ENCODE results near the gene PDXDC1. TPM values are rescaled to one million over a fixed set of nuclear protein-coding genes. Genes with fewer than 3 reads are reported as not detected.
"Not testable (repeated sequence)": the region's sequence is repeated elsewhere in the genome, so short reads cannot be mapped to it uniquely, and the experiment has no call there.

Gene PDXDC1, protein sequence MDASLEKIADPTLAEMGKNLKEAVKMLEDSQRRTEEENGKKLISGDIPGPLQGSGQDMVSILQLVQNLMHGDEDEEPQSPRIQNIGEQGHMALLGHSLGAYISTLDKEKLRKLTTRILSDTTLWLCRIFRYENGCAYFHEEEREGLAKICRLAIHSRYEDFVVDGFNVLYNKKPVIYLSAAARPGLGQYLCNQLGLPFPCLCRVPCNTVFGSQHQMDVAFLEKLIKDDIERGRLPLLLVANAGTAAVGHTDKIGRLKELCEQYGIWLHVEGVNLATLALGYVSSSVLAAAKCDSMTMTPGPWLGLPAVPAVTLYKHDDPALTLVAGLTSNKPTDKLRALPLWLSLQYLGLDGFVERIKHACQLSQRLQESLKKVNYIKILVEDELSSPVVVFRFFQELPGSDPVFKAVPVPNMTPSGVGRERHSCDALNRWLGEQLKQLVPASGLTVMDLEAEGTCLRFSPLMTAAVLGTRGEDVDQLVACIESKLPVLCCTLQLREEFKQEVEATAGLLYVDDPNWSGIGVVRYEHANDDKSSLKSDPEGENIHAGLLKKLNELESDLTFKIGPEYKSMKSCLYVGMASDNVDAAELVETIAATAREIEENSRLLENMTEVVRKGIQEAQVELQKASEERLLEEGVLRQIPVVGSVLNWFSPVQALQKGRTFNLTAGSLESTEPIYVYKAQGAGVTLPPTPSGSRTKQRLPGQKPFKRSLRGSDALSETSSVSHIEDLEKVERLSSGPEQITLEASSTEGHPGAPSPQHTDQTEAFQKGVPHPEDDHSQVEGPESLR
- 100 to 1,000 TPM; 116 to 181 (median 149) TPM for polyA plus RNA-seq
- long read RNA-seq, donor 1, result 0 reads
- long read RNA-seq, donor 2, full-length matches to known transcripts, result 9 of 16 reads
- long read RNA-seq, donor 2, partial matches to known transcripts, result 7 of 16 reads
- long read RNA-seq, donor 2, other reads (novel, unspliced or antisense), result 0 of 16 reads
- long read RNA-seq, donor 3, full-length matches to known transcripts, result 8 of 101 reads
- long read RNA-seq, donor 3, partial matches to known transcripts, result 93 of 101 reads
- long read RNA-seq, donor 3, other reads (novel, unspliced or antisense), result 0 of 101 reads
- long read RNA-seq, donor 4, result 0 reads
- long read RNA-seq, donor 5, full-length matches to known transcripts, result 4 of 29 reads
- long read RNA-seq, donor 5, partial matches to known transcripts, result 25 of 29 reads
- long read RNA-seq, donor 5, other reads (novel, unspliced or antisense), result 0 of 29 reads
- long read RNA-seq, donor 6, full-length matches to known transcripts, result 18 of 29 reads
- long read RNA-seq, donor 6, partial matches to known transcripts, result 11 of 29 reads
- long read RNA-seq, donor 6, other reads (novel, unspliced or antisense), result 0 of 29 reads
- long read RNA-seq, donor 7, full-length matches to known transcripts, result 10 of 206 reads
- long read RNA-seq, donor 7, partial matches to known transcripts, result 84 of 206 reads
- long read RNA-seq, donor 7, other reads (novel, unspliced or antisense), result 112 of 206 reads
- long read RNA-seq, donor 8, partial matches to known transcripts, result 0 of 1 reads
- long read RNA-seq, donor 8, other reads (novel, unspliced or antisense), result 0 of 1 reads
- long read RNA-seq, donor 9, full-length matches to known transcripts, result 3 of 3 reads
- long read RNA-seq, donor 9, partial matches to known transcripts, result 0 of 3 reads
- long read RNA-seq, donor 9, other reads (novel, unspliced or antisense), result 0 of 3 reads
- long read RNA-seq, donor 10, full-length matches to known transcripts, result 15 of 32 reads
- long read RNA-seq, donor 10, partial matches to known transcripts, result 17 of 32 reads
- long read RNA-seq, donor 10, other reads (novel, unspliced or antisense), result 0 of 32 reads

DNA sequence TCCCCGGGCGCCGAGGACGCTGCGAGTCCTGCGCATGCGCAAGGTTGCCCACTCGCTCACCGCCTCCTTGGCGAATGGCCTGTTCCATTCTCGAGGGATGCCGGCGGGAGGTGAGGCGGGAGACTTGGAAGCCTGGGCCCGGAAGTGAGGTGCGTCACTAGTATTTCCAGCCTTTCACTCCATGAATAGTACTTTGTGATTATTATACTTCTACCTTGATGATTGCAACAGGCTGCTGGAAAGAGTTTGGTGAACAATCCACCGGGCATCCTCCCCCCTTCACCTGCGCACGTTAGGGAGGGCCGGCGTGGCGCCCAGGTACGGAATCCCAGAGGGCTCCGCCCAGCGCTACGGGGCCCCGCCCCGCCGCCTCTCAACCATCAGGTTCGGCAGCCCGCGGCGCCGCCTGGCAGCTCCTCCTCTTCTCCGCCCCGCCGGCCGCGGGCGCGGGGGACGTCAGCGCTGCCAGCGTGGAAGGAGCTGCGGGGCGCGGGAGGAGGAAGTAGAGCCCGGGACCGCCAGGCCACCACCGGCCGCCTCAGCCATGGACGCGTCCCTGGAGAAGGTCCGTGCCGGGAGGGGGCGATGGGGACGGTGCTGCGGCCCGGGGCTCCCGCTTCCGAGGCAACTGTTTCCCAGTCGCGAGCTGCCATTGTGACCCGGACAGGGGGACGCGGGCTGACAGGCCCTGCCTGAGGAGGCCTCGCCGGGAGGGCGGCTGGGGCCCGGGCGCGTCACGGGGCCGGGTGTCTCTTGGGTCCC is at the start of gene PDXDC1:
Gene PDXDC1, plus strand, starts transcription at position 371 of the 762 bp plus-strand sequence. Its CDS starts 174 bp downstream, at position 545.
- Histone ChIP-seq H3K4me3 (ENCODE audit: low read depth in 1 of 3, low read length in 3 of 3) (peak within 1 kb of the TSS; percentile 60 to 93 (median 89)), H3K4me1 (ENCODE audit: control insufficient read depth in 3 of 3, insufficient read depth in 2 of 3, low read depth in 1 of 3, low read length in 2 of 3) (peaks cover 0 to 18% (median 3%) of the 10 kb centered on the region in 3 donors), H3K27ac (ENCODE audit: low read depth in 1 of 3, low read length in 2 of 3) (peak within 1 kb of the TSS; percentile 94 to 97 (median 96))
- peak; percentile 98 to 99 for DNase-seq
- H3K36me3 ChIP-seq (ENCODE audit: control insufficient read depth in 3 of 3, insufficient read depth in 2 of 3, low read depth in 1 of 3, low read length in 3 of 3); H3K27me3 ChIP-seq (ENCODE audit: control insufficient read depth in 3 of 3, insufficient read depth in 3 of 3, low read length in 3 of 3); FAIRE-seq; H3K9me3 ChIP-seq (ENCODE audit: control insufficient read depth in 2 of 2, insufficient read depth in 1 of 2, low read depth in 1 of 2, low read length in 1 of 2): not testable (repeated sequence)
- 0 to 1% (median 0%) methylated on average over 70 to 74 of the region's 74 CpGs for WGBS, 3 donors

DNA sequence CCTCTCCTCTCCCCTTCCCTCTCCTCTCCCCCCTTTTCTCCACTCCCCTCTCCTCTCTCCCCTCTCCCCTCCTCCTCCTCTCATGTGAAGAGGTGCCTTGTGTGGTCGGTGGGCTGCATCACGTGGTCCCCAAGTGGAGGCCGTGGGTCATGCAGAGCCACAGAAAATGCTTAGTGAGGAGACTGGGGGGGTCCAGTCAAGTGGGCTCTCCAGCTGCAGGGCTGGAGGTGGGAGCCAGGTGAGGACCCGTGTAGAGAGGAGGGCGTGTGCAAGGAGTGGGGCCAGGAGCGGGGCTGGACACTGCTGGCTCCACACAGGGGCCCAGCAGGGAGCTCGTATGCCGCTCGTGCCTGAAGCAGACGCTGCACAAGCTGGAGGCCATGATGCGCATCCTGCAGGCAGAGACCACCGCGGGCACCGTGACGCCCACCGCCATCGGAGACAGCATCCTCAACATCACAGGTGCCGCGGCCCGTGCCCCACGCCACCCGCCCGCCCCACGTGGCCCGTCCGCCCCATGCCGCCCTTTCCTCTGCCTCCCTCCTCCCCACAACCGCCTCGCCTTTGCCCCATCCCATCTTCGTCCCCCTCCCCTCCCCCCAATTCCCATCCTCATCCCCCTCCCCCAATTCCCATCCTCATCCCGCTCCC is 46.6 kb upstream of the PDXDC1 start:
- WGBS, 3 donors, result 69 to 83% (median 74%) methylated on average over 6 of the region's 31 CpGs

DNA sequence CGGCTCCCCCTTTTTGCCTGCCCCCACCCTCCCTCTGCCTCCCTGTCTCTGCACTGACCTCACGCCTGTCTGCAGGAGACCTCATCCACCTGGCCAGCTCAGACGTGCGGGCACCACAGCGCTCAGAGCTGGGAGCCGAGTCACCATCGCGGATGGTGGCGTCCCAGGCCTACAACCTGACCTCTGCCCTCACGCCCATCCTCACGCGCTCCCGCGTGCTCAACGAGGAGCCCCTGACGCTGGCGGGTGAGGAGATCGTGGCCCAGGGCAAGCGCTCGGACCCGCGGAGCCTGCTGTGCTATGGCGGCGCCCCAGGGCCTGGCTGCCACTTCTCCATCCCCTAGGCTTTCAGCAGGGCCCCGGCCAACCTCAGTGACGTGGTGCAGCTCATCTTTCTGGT is 45.6 kb upstream of the PDXDC1 start:
- 93 to 94% (median 93%) methylated on average over 14 to 19 of the region's 26 CpGs for WGBS, 3 donors
- H3K27ac ChIP-seq (ENCODE audit: low read depth in 1 of 3, low read length in 2 of 3); H3K4me3 ChIP-seq (ENCODE audit: low read depth in 1 of 3, low read length in 3 of 3); H3K36me3 ChIP-seq (ENCODE audit: control insufficient read depth in 3 of 3, insufficient read depth in 2 of 3, low read depth in 1 of 3, low read length in 3 of 3); H3K27me3 ChIP-seq (ENCODE audit: control insufficient read depth in 3 of 3, insufficient read depth in 3 of 3, low read length in 3 of 3); FAIRE-seq; H3K4me1 ChIP-seq (ENCODE audit: control insufficient read depth in 3 of 3, insufficient read depth in 2 of 3, low read depth in 1 of 3, low read length in 2 of 3); DNase-seq; H3K9me3 ChIP-seq (ENCODE audit: control insufficient read depth in 2 of 2, insufficient read depth in 1 of 2, low read depth in 1 of 2, low read length in 1 of 2): not testable (repeated sequence)

More for the DNA sequence above, 46.6 kb upstream of the PDXDC1 start:
- not testable (repeated sequence) for H3K9me3 ChIP-seq (ENCODE audit: control insufficient read depth in 2 of 2, insufficient read depth in 1 of 2, low read depth in 1 of 2, low read length in 1 of 2); H3K27me3 ChIP-seq (ENCODE audit: control insufficient read depth in 3 of 3, insufficient read depth in 3 of 3, low read length in 3 of 3); H3K4me3 ChIP-seq (ENCODE audit: low read depth in 1 of 3, low read length in 3 of 3); H3K36me3 ChIP-seq (ENCODE audit: control insufficient read depth in 3 of 3, insufficient read depth in 2 of 3, low read depth in 1 of 3, low read length in 3 of 3); H3K4me1 ChIP-seq (ENCODE audit: control insufficient read depth in 3 of 3, insufficient read depth in 2 of 3, low read depth in 1 of 3, low read length in 2 of 3); H3K27ac ChIP-seq (ENCODE audit: low read depth in 1 of 3, low read length in 2 of 3); FAIRE-seq
- peak; percentile 1 to 2 for DNase-seq

DNA sequence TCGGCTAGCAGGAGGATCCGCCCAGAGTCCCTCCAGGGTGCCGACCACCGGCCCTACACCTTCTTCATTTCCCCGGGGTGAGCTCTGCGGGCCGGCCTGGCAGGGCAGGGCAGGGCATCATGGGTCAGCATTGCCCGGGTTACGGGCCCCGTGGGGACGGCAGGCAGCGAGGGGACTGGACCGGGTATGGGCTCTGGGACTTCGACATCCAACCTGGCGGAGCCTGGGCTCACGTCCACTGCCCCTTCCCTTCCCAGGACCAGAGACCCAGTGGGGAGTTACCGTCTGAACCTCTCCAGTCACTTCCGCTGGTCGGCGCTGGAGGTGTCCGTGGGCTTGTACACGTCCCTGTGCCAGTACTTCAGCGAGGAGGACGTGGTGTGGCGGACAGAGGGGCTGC is 44.6 kb upstream of the PDXDC1 start:
- DNase-seq, result not testable (repeated sequence)
- WGBS, 3 donors, result 91 to 95% (median 92%) methylated on average over 6 to 18 of the region's 25 CpGs

DNA sequence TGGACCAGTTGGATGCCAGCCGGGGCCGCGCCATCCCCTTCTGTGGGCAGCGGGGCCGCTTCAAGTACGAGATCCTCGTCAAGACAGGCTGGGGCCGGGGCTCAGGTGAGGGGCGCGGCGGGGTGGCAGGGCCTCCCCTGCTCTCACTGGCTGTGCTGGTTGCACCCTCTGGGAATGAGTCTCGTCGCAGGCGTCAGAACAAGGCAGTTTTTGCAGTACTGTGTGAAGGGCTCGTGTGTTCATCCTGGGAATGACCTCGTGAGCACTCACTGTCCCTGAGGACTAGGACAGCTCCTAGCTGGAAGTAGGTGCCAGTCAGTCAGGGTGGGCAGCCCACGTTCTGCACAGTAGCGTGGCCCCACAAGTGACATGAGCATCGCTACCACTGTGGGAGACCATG is 43.9 kb upstream of the PDXDC1 start:
- not testable (repeated sequence) for H3K27ac ChIP-seq (ENCODE audit: low read depth in 1 of 3, low read length in 2 of 3); FAIRE-seq; H3K4me1 ChIP-seq (ENCODE audit: control insufficient read depth in 3 of 3, insufficient read depth in 2 of 3, low read depth in 1 of 3, low read length in 2 of 3); H3K27me3 ChIP-seq (ENCODE audit: control insufficient read depth in 3 of 3, insufficient read depth in 3 of 3, low read length in 3 of 3); H3K36me3 ChIP-seq (ENCODE audit: control insufficient read depth in 3 of 3, insufficient read depth in 2 of 3, low read depth in 1 of 3, low read length in 3 of 3); H3K4me3 ChIP-seq (ENCODE audit: low read depth in 1 of 3, low read length in 3 of 3); H3K9me3 ChIP-seq (ENCODE audit: control insufficient read depth in 2 of 2, insufficient read depth in 1 of 2, low read depth in 1 of 2, low read length in 1 of 2); DNase-seq
- WGBS, 3 donors, result 93 to 95% (median 95%) methylated on average over 5 to 9 of the region's 19 CpGs

More for the DNA sequence above, 44.6 kb upstream of the PDXDC1 start:
- FAIRE-seq; H3K27ac ChIP-seq (ENCODE audit: low read depth in 1 of 3, low read length in 2 of 3); H3K4me3 ChIP-seq (ENCODE audit: low read depth in 1 of 3, low read length in 3 of 3); H3K36me3 ChIP-seq (ENCODE audit: control insufficient read depth in 3 of 3, insufficient read depth in 2 of 3, low read depth in 1 of 3, low read length in 3 of 3); H3K27me3 ChIP-seq (ENCODE audit: control insufficient read depth in 3 of 3, insufficient read depth in 3 of 3, low read length in 3 of 3); H3K4me1 ChIP-seq (ENCODE audit: control insufficient read depth in 3 of 3, insufficient read depth in 2 of 3, low read depth in 1 of 3, low read length in 2 of 3); H3K9me3 ChIP-seq (ENCODE audit: control insufficient read depth in 2 of 2, insufficient read depth in 1 of 2, low read depth in 1 of 2, low read length in 1 of 2): not testable (repeated sequence)

DNA sequence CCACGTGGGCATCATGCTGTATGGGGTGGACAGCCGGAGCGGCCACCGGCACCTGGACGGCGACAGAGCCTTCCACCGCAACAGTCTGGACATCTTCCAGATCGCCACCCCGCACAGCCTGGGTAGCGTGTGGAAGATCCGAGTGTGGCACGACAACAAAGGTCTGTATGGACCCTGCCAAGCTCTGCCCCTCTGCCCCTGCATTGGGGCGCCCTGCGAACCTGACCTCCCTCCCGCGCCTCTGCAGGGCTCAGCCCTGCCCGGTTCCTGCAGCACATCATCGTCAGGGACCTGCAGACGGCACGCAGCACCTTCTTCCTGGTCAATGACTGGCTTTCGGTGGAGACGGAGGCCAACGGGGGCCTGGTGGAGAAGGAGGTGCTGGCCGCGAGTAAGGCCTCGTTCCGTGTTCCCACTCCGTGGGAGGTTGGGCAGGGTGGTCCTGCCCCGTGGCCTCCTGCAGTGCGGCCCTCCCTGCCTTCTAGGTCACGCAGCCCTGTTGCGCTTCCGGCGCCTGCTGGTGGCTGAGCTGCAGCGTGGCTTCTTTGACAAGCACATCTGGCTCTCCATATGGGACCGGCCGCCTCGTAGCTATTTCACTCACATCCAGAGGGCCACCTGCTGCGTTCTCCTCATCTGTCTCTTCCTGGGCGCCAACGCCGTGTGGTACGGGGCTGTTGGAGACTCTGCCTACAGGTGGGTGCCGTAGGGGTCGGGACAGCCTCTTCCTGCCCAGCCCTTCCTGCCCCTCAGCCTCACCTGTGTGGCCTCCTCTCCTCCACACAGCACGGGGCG is 42.0 kb upstream of the PDXDC1 start:
- not testable (repeated sequence) for FAIRE-seq; H3K36me3 ChIP-seq (ENCODE audit: control insufficient read depth in 3 of 3, insufficient read depth in 2 of 3, low read depth in 1 of 3, low read length in 3 of 3); DNase-seq; H3K27ac ChIP-seq (ENCODE audit: low read depth in 1 of 3, low read length in 2 of 3); H3K27me3 ChIP-seq (ENCODE audit: control insufficient read depth in 3 of 3, insufficient read depth in 3 of 3, low read length in 3 of 3); H3K4me1 ChIP-seq (ENCODE audit: control insufficient read depth in 3 of 3, insufficient read depth in 2 of 3, low read depth in 1 of 3, low read length in 2 of 3); H3K9me3 ChIP-seq (ENCODE audit: control insufficient read depth in 2 of 2, insufficient read depth in 1 of 2, low read depth in 1 of 2, low read length in 1 of 2); H3K4me3 ChIP-seq (ENCODE audit: low read depth in 1 of 3, low read length in 3 of 3)
- 93 to 97% (median 96%) methylated on average over 22 to 28 of the region's 47 CpGs for whole genome bisulfite sequencing, 3 donors
